GM23338 (cell line): ENCODE measurements around the gene SLC35F4. TPM values are rescaled to one million over a fixed set of nuclear protein-coding genes. Genes with fewer than 3 reads are reported as not detected.

Experiments
- ATAC-seq: fragments of 200-7000 bp; cut with Tn5 transposase; 3 replicates; pipeline ENCODE4 v1.9.1; 2020
- DNase-seq: peaks from one replicate; pipeline ENCODE4 v3.0.0-alpha.2; 2015; ENCODE audit warnings: low spot score
- H2AFZ ChIP-seq: fragments of 200-600 bp; sonication (generic); 2 replicates; pipeline ENCODE4 v1.8.0; 2016; ENCODE audit warnings: antibody characterized with exemption, mild to moderate bottlenecking, moderate library complexity
- H3F3A ChIP-seq: fragments of 200-600 bp; sonication (generic); replicated peaks from 2 replicates; pipeline ENCODE4 v1.8.0; 2017; ENCODE audit warnings: antibody characterized with exemption, mixed run types, low read depth
- H3K27ac ChIP-seq: fragments of 200-600 bp; sonication (generic); 2 replicates; pipeline ENCODE4 v1.6.1; 2016; ENCODE audit warnings: low read depth
- H3K27me3 ChIP-seq: fragments of 200-600 bp; sonication (generic); 2 replicates; pipeline ENCODE4 v1.8.0; 2016; ENCODE audit warnings: mild to moderate bottlenecking, mixed run types, moderate library complexity; ENCODE audit not compliant: insufficient read depth
- H3K36me3 ChIP-seq: fragments of 200-600 bp; sonication (generic); 2 replicates; pipeline ENCODE4 v1.8.0; 2016; ENCODE audit warnings: mild to moderate bottlenecking; ENCODE audit not compliant: insufficient read depth
- H3K4me1 ChIP-seq: fragments of 200-600 bp; sonication (generic); 2 replicates; pipeline ENCODE4 v1.8.0; 2016; ENCODE audit warnings: mild to moderate bottlenecking, moderate library complexity; ENCODE audit not compliant: insufficient read depth
- H3K4me2 ChIP-seq: fragments of 200-600 bp; sonication (generic); 2 replicates; pipeline ENCODE4 v1.7.1; 2017; ENCODE audit warnings: mixed run types
- H3K4me3 ChIP-seq: fragments of 200-600 bp; sonication (generic); 2 replicates; pipeline ENCODE4 v1.6.1; 2016; ENCODE audit warnings: mixed run types
- H3K79me2 ChIP-seq: fragments of 200-600 bp; sonication (generic); replicated peaks from 2 replicates; pipeline ENCODE4 v1.8.0; 2017; ENCODE audit warnings: mild to moderate bottlenecking; ENCODE audit not compliant: insufficient read depth
- H3K9me2 ChIP-seq: fragments of 200-600 bp; sonication (generic); 2 replicates; pipeline ENCODE4 v1.8.0; 2017; ENCODE audit not compliant: insufficient read depth
- H4K20me1 ChIP-seq: fragments of 200-600 bp; sonication (generic); replicated peaks from 2 replicates; pipeline ENCODE4 v1.8.0; 2017; ENCODE audit warnings: mild to moderate bottlenecking; ENCODE audit not compliant: insufficient read depth
- H3K27ac Mint-ChIP-seq: 2 replicates; pipeline ENCODE4 v1.8.0; 2020; ENCODE audit warnings: inconsistent platforms, mild to moderate bottlenecking, moderate library complexity, mixed read lengths
- H3K27me3 Mint-ChIP-seq: 3 replicates; pipeline ENCODE4 v1.8.0; 2022; ENCODE audit warnings: low read depth, mild to moderate bottlenecking, moderate library complexity, mixed read lengths, inconsistent platforms; ENCODE audit not compliant: insufficient read depth, poor library complexity
- H3K36me3 Mint-ChIP-seq: 3 replicates; pipeline ENCODE4 v1.8.0; 2021; ENCODE audit warnings: low read depth, mild to moderate bottlenecking, inconsistent platforms, moderate library complexity, mixed read lengths
- H3K4me1 Mint-ChIP-seq: 3 replicates; pipeline ENCODE4 v1.8.0; 2020; ENCODE audit warnings: mild to moderate bottlenecking, inconsistent platforms, mixed read lengths
- H3K4me3 Mint-ChIP-seq: 3 replicates; pipeline ENCODE4 v1.8.0; 2021; ENCODE audit warnings: moderate library complexity, mild to moderate bottlenecking, inconsistent platforms, mixed read lengths
- H3K9me3 Mint-ChIP-seq: 3 replicates; pipeline ENCODE4 v1.8.0; 2020; ENCODE audit warnings: moderate library complexity, mild to moderate bottlenecking, inconsistent platforms, mixed read lengths
- CREB1 ChIP-seq: fragments of 250-450 bp; sonication (Bioruptor Pico); IDR thresholded peaks from 2 replicates; pipeline ENCODE4 v1.5.0; 2020; ENCODE audit warnings: low read depth, mild to moderate bottlenecking, moderate library complexity
- EZH2 ChIP-seq: fragments of 200-600 bp; sonication (generic); IDR thresholded peaks from one replicate; pipeline ENCODE4 v1.8.0; 2017; ENCODE audit warnings: antibody characterized with exemption, mild to moderate bottlenecking, low read depth; ENCODE audit not compliant: unreplicated experiment
- EZH2phosphoT487 ChIP-seq: fragments of 200-600 bp; sonication (generic); IDR thresholded peaks from one replicate; pipeline ENCODE4 v1.8.1; 2018; ENCODE audit warnings: antibody characterized with exemption; ENCODE audit not compliant: unreplicated experiment
- JUNB ChIP-seq: IDR thresholded peaks from one replicate; pipeline ENCODE4 v1.6.1; 2016; ENCODE audit warnings: antibody characterized with exemption; ENCODE audit not compliant: unreplicated experiment
- NANOG ChIP-seq: IDR thresholded peaks from 2 replicates; pipeline ENCODE4 v1.6.1; 2016; ENCODE audit warnings: antibody characterized with exemption, borderline replicate concordance
- POLR2AphosphoS5 ChIP-seq: IDR thresholded peaks from 2 replicates; pipeline ENCODE4 v1.6.1; 2016; ENCODE audit warnings: antibody characterized with exemption, low read depth
- REST ChIP-seq: IDR thresholded peaks from one replicate; pipeline ENCODE4 v1.6.1; 2018; ENCODE audit warnings: antibody characterized with exemption; ENCODE audit not compliant: unreplicated experiment
- STAT1 ChIP-seq: IDR thresholded peaks from one replicate; pipeline ENCODE4 v1.6.1; 2016; ENCODE audit warnings: antibody characterized with exemption; ENCODE audit not compliant: unreplicated experiment
- ZNF114 ChIP-seq: fragments of 250-450 bp; sonication (Bioruptor Pico); IDR thresholded peaks from 2 replicates; pipeline ENCODE4 v1.5.0; 2020; ENCODE audit warnings: mild to moderate bottlenecking, moderate library complexity
- ZNF331 ChIP-seq: fragments of 250-450 bp; sonication (Bioruptor Pico); IDR thresholded peaks from 2 replicates; pipeline ENCODE4 v1.5.0; 2020; ENCODE audit warnings: low read depth, mild to moderate bottlenecking, moderate library complexity
- polyA plus RNA-seq: library from polyadenylated mRNA; unstranded; fragments of >200 nt; fragmentation: Nextera tagmentation; extraction: Ambion mirVana; gene quantifications from 2 replicates; pipeline ENCODE4 v1.2.1, GENCODE V29; 2016
- total RNA-seq: library from RNA; depleted of rRNA; stranded (reverse); fragments of >200 nt; shearing (Covaris generic); gene quantifications from 2 replicates; pipeline ENCODE4 v1.2.3, GENCODE V29; 2014
- TF ChIP-seq, protein P1 (sequence below), 2 experiments: fragments of 200-600 bp in 1 of 2; sonication (generic) in 1 of 2; conservative IDR thresholded peaks; 2 replicates each; pipeline versions ENCODE4 v1.5.1 to v1.6.1; 2016 to 2017; ENCODE audit warnings: antibody characterized with exemption in 2 of 2, low read depth in 2 of 2, mild to moderate bottlenecking in 2 of 2, moderate library complexity in 1 of 2
- TF ChIP-seq, protein P2 (sequence below): IDR thresholded peaks from 2 replicates; pipeline ENCODE4 v1.6.1; 2016; ENCODE audit warnings: antibody characterized with exemption

The SLC35F4 gene
- total and polyA plus RNA-seq, 2 experiments from 2014 or later, result 0.10 TPM; not detected in 1

- TF ChIP-seq, protein P1, sequence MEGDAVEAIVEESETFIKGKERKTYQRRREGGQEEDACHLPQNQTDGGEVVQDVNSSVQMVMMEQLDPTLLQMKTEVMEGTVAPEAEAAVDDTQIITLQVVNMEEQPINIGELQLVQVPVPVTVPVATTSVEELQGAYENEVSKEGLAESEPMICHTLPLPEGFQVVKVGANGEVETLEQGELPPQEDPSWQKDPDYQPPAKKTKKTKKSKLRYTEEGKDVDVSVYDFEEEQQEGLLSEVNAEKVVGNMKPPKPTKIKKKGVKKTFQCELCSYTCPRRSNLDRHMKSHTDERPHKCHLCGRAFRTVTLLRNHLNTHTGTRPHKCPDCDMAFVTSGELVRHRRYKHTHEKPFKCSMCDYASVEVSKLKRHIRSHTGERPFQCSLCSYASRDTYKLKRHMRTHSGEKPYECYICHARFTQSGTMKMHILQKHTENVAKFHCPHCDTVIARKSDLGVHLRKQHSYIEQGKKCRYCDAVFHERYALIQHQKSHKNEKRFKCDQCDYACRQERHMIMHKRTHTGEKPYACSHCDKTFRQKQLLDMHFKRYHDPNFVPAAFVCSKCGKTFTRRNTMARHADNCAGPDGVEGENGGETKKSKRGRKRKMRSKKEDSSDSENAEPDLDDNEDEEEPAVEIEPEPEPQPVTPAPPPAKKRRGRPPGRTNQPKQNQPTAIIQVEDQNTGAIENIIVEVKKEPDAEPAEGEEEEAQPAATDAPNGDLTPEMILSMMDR (conservative IDR thresholded peaks at IDR 0.05; ENCODE audit: low read depth in 2 of 2), result no peak
These were observed 14.5 kb downstream of the SLC35F4 start (continued) for GRCh38 chr14:57851354-57851753.

GRCh38 chr14:57848786-57849185, 17.1 kb downstream of the SLC35F4 start:
- H3F3A ChIP-seq, result no peaks in the 10 kb centered on the region
- no peaks in the 10 kb centered on the region for H3K79me2 ChIP-seq
- H4K20me1 ChIP-seq, result no peaks in the 10 kb centered on the region
- no peak for DNase-seq
- H3K9me3 Mint-ChIP-seq, result no peaks in the 10 kb centered on the region
- no peak overlapping the region for H3K4me3 ChIP-seq
- H2AFZ ChIP-seq, result 0 out of 2 replicates have a peak overlapping the region, but pooled peaks have one; percentile 30
- H3K27ac ChIP-seq, result no peak overlapping the region
- no peak for ATAC-seq
- peaks cover 5% of the 10 kb centered on the region; the same call in 2 of the 3 replicates for H3K4me1 Mint-ChIP-seq
- H3K27me3 Mint-ChIP-seq, result no peaks in the 10 kb centered on the region
- no peaks in the 10 kb centered on the region for H3K36me3 ChIP-seq
- H3K36me3 Mint-ChIP-seq, result no peaks in the 10 kb centered on the region
- no peaks in the 10 kb centered on the region for H3K4me1 ChIP-seq
- H3K4me3 Mint-ChIP-seq, result no peak overlapping the region
- H3K27ac Mint-ChIP-seq, result no peak overlapping the region
- no peaks in the 10 kb centered on the region for H3K27me3 ChIP-seq
- no peak overlapping the region for H3K4me2 ChIP-seq
- no peaks in the 10 kb centered on the region for H3K9me2 ChIP-seq
- TF ChIP-seq JUNB, result no peak
- TF ChIP-seq EZH2, result no peak
- TF ChIP-seq CREB1 (CRISPR knock-in tag), result no peak
- no peak for TF ChIP-seq REST
- no peak for TF ChIP-seq STAT1
- no peak for TF ChIP-seq EZH2phosphoT487
- TF ChIP-seq, protein P2, sequence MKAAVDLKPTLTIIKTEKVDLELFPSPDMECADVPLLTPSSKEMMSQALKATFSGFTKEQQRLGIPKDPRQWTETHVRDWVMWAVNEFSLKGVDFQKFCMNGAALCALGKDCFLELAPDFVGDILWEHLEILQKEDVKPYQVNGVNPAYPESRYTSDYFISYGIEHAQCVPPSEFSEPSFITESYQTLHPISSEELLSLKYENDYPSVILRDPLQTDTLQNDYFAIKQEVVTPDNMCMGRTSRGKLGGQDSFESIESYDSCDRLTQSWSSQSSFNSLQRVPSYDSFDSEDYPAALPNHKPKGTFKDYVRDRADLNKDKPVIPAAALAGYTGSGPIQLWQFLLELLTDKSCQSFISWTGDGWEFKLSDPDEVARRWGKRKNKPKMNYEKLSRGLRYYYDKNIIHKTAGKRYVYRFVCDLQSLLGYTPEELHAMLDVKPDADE, result no peak
- TF ChIP-seq ZNF331, result no peak
- no peak for TF ChIP-seq POLR2AphosphoS5
- no peak for TF ChIP-seq NANOG
- TF ChIP-seq, protein P1 (conservative IDR thresholded peaks at IDR 0.05; ENCODE audit: low read depth in 2 of 2), result no peak
- no peak for TF ChIP-seq ZNF114 (CRISPR knock-in tag)
